KBM-7 (cell line): ENCODE measurements around the gene GIMD1.
A peak's percentile ranks its signal among the peaks of the same experiment; 100 is the strongest.
"Not testable (repeated sequence)": the region's sequence is repeated elsewhere in the genome, so short reads cannot be mapped to it uniquely, and the experiment has no call there.

Experiments used
- DNase-seq: peaks from one replicate; pipeline ENCODE4 v3.0.0-alpha.2; 2015
- in situ Hi-C: fragments of 300-500 bp; cut with MboI; formaldehyde crosslinking; loops from 2 replicates; pipeline ENCODE4 v1.14.3; 2020; ENCODE audit warnings: low sequenced_read_pairs, low pct_unique_long_range_greater_than_20kb, mixed read lengths

The GIMD1 gene

GRCh38 chr4:106358899-106359298 is 9.7 kb downstream of the GIMD1 start:
- DNase-seq, result peak; percentile 18

GRCh38 chr4:106355193-106355592 is 13.4 kb downstream of the GIMD1 start:
- in situ Hi-C loops, result no loop called here
- no peak for DNase-seq

More at GRCh38 chr4:106358899-106359298, 9.7 kb downstream of the GIMD1 start:
- in situ Hi-C loops, result no loop called here

- in situ Hi-C loops, result no loop called here
- no peak for DNase-seq
Observed at GRCh38 chr4:106353786-106354185, 14.8 kb downstream of the GIMD1 start.

GRCh38 chr4:106351016-106351415 is 17.6 kb downstream of the GIMD1 start:
- in situ Hi-C loops, result no loop called here

GRCh38 chr4:106347167-106347566 is 21.4 kb downstream of the GIMD1 start:
- in situ Hi-C loops, result no loop called here
- DNase-seq, result no peak

More at GRCh38 chr4:106351016-106351415, 17.6 kb downstream of the GIMD1 start:
- DNase-seq, result no peak

GRCh38 chr4:106344647-106344970 is 24.0 kb downstream of the GIMD1 start:
- in situ Hi-C loops, result no loop called here
- DNase-seq, result no peak

GRCh38 chr4:106343865-106344646 is 24.5 kb downstream of the GIMD1 start:
- in situ Hi-C loops, result no loop called here
- DNase-seq, result no peak

GRCh38 chr4:106340774-106341173 is 27.8 kb downstream of the GIMD1 start:
- in situ Hi-C loops, result no loop called here
- no peak for DNase-seq

- no peak for DNase-seq
- in situ Hi-C loops, result no loop called here
Observed at GRCh38 chr4:106339431-106339830, 29.1 kb downstream of the GIMD1 start.

- in situ Hi-C loops, result no loop called here
- no peak for DNase-seq
Observed at GRCh38 chr4:106338671-106339070, 29.9 kb downstream of the GIMD1 start.

- no peak for DNase-seq
- in situ Hi-C loops, result no loop called here
Observed at GRCh38 chr4:106337916-106338315, 30.7 kb downstream of the GIMD1 start.

- no peak for DNase-seq
- in situ Hi-C loops, result no loop called here
Observed at GRCh38 chr4:106336618-106337017, 32.0 kb downstream of the GIMD1 start.

- in situ Hi-C loops, result no loop called here
- no peak for DNase-seq
Observed at GRCh38 chr4:106334741-106335470, 33.7 kb downstream of the GIMD1 start.

- no peak for DNase-seq
- in situ Hi-C loops, result no loop called here
Observed at GRCh38 chr4:106333186-106333585, 35.4 kb downstream of the GIMD1 start.

- in situ Hi-C loops, result no loop called here
Observed at GRCh38 chr4:106329041-106329618, 39.4 kb downstream of the GIMD1 start.

GRCh38 chr4:106325800-106326199 is 42.8 kb downstream of the GIMD1 start:
- in situ Hi-C loops, result no loop called here
- DNase-seq, result no peak

More at GRCh38 chr4:106329041-106329618, 39.4 kb downstream of the GIMD1 start:
- peak; percentile 51 for DNase-seq

- in situ Hi-C loops, result no loop called here
- DNase-seq, result no peak
Observed at GRCh38 chr4:106323119-106323518, 45.5 kb downstream of the GIMD1 start.

GRCh38 chr4:106321814-106322213 is 46.8 kb downstream of the GIMD1 start:
- DNase-seq, in situ Hi-C loops: not testable (repeated sequence)

GRCh38 chr4:106321168-106321567 is 47.4 kb downstream of the GIMD1 start:
- in situ Hi-C loops, DNase-seq: not testable (repeated sequence)

- DNase-seq, result no peak
- in situ Hi-C loops, result no loop called here
Observed at GRCh38 chr4:106320235-106320634, 48.3 kb downstream of the GIMD1 start.
